Vagina (tissue), 2 donors: ENCODE results near the gene NFIB.

Source experiments
- POLR2A ChIP-seq, 2 donors: fragments of 450-650 bp; IDR thresholded peaks; one replicate each; pipeline ENCODE4 v1.6.1; 2017; ENCODE audit warnings: antibody characterized with exemption in 2 of 2, mild to moderate bottlenecking in 2 of 2, moderate library complexity in 2 of 2
- POLR2AphosphoS5 ChIP-seq, 2 donors: sonication (generic); formaldehyde crosslinking; IDR thresholded peaks; one replicate each; pipeline ENCODE4 v1.9.0; 2017; ENCODE audit warnings: antibody characterized with exemption in 2 of 2, mild to moderate bottlenecking in 2 of 2, low read depth in 1 of 2; ENCODE audit not compliant: insufficient read depth in 1 of 2
- TF ChIP-seq, protein P1 (sequence below), 3 experiments: fragments of 450-650 bp in 2 of 3; fragments of 200-600 bp in 1 of 3; sonication (generic) in 1 of 3; IDR thresholded peaks; one replicate each; pipeline ENCODE4 v1.5.1; 2017 to 2019; ENCODE audit warnings: antibody characterized with exemption in 3 of 3, mild to moderate bottlenecking in 2 of 3, moderate library complexity in 2 of 3

DNA sequence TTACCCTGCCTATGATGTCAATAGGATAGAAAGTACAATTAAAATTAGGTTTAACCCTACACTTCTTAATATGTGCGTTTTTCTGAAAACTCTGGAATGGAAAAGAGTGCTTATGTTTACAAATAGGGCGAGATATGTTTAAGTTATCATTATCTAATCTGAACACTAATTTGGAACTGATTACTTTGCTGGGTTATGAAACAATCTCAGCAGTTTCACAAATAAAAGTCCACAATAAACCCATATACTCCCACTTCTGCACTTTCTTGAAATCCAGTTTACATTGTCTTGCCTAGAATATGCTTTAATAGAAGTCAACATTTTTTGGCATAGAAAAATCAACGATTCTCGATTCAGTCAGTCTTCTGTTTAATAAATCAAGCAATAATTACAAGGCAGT is 236.3 kb downstream of the NFIB start:
- TF ChIP-seq, protein P1, sequence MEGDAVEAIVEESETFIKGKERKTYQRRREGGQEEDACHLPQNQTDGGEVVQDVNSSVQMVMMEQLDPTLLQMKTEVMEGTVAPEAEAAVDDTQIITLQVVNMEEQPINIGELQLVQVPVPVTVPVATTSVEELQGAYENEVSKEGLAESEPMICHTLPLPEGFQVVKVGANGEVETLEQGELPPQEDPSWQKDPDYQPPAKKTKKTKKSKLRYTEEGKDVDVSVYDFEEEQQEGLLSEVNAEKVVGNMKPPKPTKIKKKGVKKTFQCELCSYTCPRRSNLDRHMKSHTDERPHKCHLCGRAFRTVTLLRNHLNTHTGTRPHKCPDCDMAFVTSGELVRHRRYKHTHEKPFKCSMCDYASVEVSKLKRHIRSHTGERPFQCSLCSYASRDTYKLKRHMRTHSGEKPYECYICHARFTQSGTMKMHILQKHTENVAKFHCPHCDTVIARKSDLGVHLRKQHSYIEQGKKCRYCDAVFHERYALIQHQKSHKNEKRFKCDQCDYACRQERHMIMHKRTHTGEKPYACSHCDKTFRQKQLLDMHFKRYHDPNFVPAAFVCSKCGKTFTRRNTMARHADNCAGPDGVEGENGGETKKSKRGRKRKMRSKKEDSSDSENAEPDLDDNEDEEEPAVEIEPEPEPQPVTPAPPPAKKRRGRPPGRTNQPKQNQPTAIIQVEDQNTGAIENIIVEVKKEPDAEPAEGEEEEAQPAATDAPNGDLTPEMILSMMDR (IDR thresholded peaks at IDR 0.05) = no peak
- no peak for TF ChIP-seq POLR2A (IDR thresholded peaks at IDR 0.05)
- no peak for TF ChIP-seq POLR2AphosphoS5 (IDR thresholded peaks at IDR 0.05; ENCODE audit: insufficient read depth in 1 of 2, low read depth in 1 of 2)
